Colonic mucosa (tissue), 4 donors: ENCODE measurements around the gene ASTL. TPM values are rescaled to one million over a fixed set of nuclear protein-coding genes. Genes with fewer than 3 reads are reported as not detected.
"Not testable (repeated sequence)": the region's sequence is repeated elsewhere in the genome, so short reads cannot be mapped to it uniquely, and the experiment has no call there.

Source experiments
- DNase-seq: peaks from one replicate; pipeline ENCODE4 v3.0.0-alpha.2; 2020
- H3K27ac ChIP-seq: fragments of 200-600 bp; one replicate; pipeline ENCODE4 v1.8.0; 2021
- H3K27me3 ChIP-seq: fragments of 200-600 bp; one replicate; pipeline ENCODE4 v1.8.0; 2021
- H3K36me3 ChIP-seq: fragments of 200-600 bp; one replicate; pipeline ENCODE4 v1.8.0; 2021
- H3K4me1 ChIP-seq: fragments of 200-600 bp; one replicate; pipeline ENCODE4 v1.8.0; 2021; ENCODE audit warnings: mild to moderate bottlenecking
- H3K4me3 ChIP-seq: fragments of 200-600 bp; one replicate; pipeline ENCODE4 v1.8.0; 2021
- H3K9ac ChIP-seq, 2 donors: one replicate each; pipeline ENCODE4 v1.7.0; 2013; ENCODE audit warnings: control low read depth in 2 of 2, low read depth in 2 of 2, low read length in 2 of 2
- H3K9me3 ChIP-seq: fragments of 200-600 bp; one replicate; pipeline ENCODE4 v1.8.0; 2021
- CTCF ChIP-seq: fragments of 200-600 bp; IDR thresholded peaks from one replicate; pipeline ENCODE4 v1.8.0; 2022; ENCODE audit warnings: antibody characterized with exemption, mild to moderate bottlenecking
- intact Hi-C: fragments of 100-400 bp; cut with DNase I; formaldehyde crosslinking; loops from one replicate; pipeline ENCODE4 v1.14.1; 2022
- total RNA-seq, 2 donors: library from RNA; stranded (reverse); fragmentation: NEBNext Ultra II Directional in 1 of 2; extraction: Animal tissue kit (Norgen Biotek cat#: 25700) in 1 of 2; gene quantifications; one replicate each; pipeline ENCODE4 v1.2.1, GENCODE V29; 2021
- donor health status: healthy.
- donor health status: DM: no; HTN: no; CAD: no.
- donor health status: DM: no; HTN: no; CAD: no.

ASTL gene
- total RNA-seq, 2 donors from 2014 or later, result 0.82 TPM; not detected in 1

DNA sequence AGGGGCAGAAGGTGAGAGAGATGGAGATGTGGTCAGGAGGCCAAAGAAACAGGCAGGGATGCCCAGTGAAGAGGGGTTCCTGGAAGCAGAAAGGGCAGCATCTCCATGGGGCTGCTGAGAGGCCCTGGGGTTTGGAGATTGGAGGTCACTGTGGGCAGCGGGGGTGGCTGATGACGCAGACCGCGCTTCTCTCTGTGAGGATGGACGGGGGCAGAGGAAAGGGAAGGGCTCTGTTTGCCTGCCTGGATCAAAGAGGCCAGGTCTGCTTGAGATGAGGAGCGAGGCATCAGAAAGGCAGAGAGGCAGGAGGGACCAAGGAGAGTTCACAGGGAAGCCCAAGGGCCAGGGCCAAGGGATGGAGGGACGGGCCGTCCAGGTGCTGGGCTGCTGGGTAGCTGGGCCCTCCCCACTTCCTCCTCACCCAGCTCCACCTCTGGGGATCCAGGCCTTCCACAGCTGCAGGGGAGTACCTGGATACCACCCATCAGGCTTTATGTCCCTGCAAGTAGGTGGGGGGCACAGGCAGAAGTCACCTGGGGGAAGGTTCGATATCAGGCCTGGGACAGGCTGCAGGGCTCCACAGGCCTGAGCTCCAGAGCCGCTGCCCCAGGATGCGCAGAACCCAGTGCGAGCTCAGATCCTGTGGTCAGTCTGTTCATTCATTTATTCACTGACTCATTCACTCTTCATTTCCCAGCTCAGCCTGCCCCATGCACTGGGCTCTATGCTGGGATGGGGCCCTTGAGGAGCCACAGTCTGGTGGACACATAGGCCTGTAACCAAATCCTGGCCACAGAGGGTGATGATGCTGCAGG, 52.6 kb downstream of the ASTL start:
- DNase-seq, result peak; percentile 12
- Histone ChIP-seq H3K4me1 (no peaks in the 10 kb centered on the region), H3K4me3 (no peak overlapping the region), H3K9me3 (no peaks in the 10 kb centered on the region), H3K27ac (no peak overlapping the region), H3K9ac (no peak overlapping the region), H3K36me3 (no peaks in the 10 kb centered on the region), H3K27me3 (no peaks in the 10 kb centered on the region)
- no peak for TF ChIP-seq CTCF
- intact Hi-C loops, result no loop called here

GRCh38 chr2:96084858-96085518, 53.3 kb downstream of the ASTL start:
- H3K4me1 ChIP-seq, H3K27me3 ChIP-seq, H3K36me3 ChIP-seq, intact Hi-C loops, H3K9ac ChIP-seq, H3K4me3 ChIP-seq, H3K27ac ChIP-seq, H3K9me3 ChIP-seq: not testable (repeated sequence)
- DNase-seq, result peak; percentile 7

DNA sequence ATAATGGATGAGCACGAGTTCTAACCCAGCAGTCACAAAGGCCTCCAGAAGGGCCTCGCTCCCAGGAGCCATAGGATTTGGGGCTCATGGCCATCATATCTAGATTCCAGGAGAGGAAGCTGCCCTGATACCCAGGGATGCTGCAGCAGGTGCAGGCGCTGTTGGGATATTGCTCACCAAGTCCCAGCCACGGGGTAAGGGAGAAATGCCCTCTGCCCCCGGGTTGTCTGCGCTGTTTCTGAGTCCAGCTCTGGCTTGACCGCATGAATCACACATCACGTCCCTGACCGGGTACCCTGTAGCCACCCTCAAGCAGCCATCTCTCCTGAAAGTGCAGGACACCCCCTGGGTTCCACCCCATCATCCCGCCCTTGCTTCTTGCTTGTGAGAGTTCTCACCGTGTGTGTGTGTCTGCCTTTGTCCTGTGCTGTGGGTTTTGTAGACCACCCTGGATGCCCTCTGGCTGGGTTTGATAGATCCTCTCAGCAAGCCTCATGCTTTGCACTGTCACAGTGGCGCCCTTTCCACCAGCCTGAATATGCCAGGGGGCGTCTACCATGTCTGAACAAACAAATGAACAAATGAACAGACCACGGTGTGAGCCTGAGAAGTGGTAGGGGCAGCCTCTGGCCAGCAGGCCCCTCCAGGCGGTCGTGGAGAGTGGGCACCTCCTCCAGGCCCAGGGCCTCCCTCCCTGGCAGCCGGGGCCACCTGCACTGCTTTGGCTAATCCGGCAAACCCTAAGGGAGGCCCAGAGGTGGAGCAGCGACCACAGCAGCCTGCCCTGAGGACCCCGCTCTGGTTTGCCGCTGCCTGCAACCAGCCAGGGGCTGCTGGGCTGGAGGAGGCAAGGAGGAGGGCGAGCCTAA, 54.1 kb downstream of the ASTL start:
- Histone ChIP-seq H3K36me3 (no peaks in the 10 kb centered on the region), H3K27me3 (no peaks in the 10 kb centered on the region), H3K4me3 (no peak overlapping the region), H3K4me1 (no peaks in the 10 kb centered on the region), H3K9ac (no peak overlapping the region), H3K27ac (no peak overlapping the region), H3K9me3 (no peaks in the 10 kb centered on the region)
- peak; percentile 8 for DNase-seq
- no peak for TF ChIP-seq CTCF
- intact Hi-C loops, result no loop called here

DNA sequence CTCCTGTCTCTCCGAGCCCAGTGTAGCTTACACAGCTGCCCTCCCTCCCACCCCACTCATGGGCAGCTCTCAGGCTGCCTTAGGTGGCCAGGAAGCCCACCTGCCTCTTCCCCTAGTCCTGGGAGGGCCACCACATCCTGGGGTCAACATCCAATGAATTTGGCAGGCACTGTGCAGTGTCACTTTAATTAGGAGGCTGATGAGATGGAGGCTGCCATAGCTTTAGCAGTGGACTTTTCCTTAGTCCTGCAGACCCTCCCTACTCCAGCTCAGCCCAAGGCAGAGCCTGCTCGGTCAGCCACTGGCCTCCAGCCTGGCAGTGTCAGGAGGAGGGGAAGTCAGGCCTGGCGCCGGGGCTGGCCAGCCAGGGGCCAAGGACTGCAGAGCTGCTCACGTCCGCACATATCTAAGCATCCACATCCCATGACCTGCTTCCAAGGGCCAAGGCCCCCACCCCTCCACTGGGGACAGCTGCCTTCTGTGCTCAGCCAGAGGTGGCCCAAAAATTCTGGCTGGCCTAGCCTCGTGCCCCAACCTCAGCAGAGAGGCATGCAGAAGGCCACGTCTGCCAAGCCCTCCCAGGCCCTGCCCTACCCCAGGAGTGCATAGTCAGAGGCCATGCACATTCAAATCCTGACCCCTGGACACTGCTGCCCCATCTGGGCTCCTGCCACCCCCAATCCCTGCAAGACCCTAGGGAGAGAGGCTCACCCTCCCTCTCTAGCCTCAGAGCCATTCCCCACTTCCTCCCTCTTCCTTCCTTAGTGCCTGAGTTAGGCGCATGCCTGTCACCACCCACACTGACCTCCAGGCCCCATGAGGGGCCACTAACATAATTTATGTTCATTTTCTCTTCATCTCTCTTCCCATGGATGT, 55.0 kb downstream of the ASTL start:
- H3K27ac ChIP-seq, result no peak overlapping the region
- no peaks in the 10 kb centered on the region for H3K36me3 ChIP-seq
- H3K9ac ChIP-seq, result no peak overlapping the region
- no peaks in the 10 kb centered on the region for H3K9me3 ChIP-seq
- H3K4me3 ChIP-seq, result no peak overlapping the region
- DNase-seq, result peak; percentile 15
- H3K4me1 ChIP-seq, result no peaks in the 10 kb centered on the region
- TF ChIP-seq CTCF, result no peak
- no peaks in the 10 kb centered on the region for H3K27me3 ChIP-seq
- intact Hi-C loops, result no loop called here

DNA sequence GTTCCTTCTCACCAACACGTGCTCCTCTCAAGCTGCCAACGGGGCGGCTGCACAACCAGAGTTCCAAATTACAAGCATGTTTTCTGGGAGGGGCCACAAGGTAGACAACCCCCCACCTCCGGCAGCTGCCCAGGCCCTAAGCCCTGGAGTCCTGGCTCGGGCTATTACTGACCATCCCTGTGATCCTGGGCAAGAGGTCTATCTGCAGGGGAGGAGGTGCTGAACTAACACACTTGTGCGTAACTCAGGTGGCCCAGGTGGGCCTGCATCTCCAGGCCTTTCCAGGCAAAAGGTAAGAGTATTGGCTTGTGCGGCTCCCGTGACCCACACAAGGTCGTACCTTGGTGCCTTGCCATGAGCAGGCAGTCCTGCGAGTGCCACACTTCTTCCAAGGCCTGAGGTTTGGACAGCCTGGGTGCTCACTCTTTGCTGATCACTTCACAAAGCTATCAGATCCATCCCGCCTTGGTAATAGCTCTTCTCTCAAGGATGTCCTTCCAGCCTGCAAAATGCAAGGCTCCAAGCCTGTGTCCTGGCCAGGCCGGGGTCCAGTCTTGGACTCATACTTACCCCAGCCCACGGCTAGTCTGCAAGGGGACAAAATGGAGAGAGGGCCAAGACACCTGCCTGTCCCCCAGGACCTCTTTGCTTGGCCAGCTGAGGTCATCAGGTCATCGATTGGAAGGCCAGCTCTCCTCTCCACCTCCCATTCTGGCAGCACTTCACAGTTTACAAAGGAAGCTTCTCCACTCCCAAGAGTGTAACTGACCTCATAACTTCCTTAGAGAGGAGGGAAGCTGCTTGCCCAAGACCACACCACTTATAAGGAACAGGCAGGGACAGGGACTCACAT, 55.9 kb downstream of the ASTL start:
- Histone ChIP-seq H3K9ac (no peak overlapping the region), H3K4me1 (no peaks in the 10 kb centered on the region), H3K4me3 (no peak overlapping the region), H3K27me3 (no peaks in the 10 kb centered on the region), H3K27ac (no peak overlapping the region), H3K36me3 (no peaks in the 10 kb centered on the region), H3K9me3 (no peaks in the 10 kb centered on the region)
- no peak for TF ChIP-seq CTCF
- DNase-seq, result peak; percentile 12
- intact Hi-C loops, result no loop called here
